NCI-H2196 treated with DMSO at 0.1 percent for 48 hours (cell line): Measurements from ENCODE around the gene KIF17.

Source experiments
- DNase-seq: peaks from one replicate; lab custom pipeline; 2025; ENCODE audit not compliant: unreplicated experiment; lab: John Stamatoyannopoulos, UW

Gene KIF17

DNA sequence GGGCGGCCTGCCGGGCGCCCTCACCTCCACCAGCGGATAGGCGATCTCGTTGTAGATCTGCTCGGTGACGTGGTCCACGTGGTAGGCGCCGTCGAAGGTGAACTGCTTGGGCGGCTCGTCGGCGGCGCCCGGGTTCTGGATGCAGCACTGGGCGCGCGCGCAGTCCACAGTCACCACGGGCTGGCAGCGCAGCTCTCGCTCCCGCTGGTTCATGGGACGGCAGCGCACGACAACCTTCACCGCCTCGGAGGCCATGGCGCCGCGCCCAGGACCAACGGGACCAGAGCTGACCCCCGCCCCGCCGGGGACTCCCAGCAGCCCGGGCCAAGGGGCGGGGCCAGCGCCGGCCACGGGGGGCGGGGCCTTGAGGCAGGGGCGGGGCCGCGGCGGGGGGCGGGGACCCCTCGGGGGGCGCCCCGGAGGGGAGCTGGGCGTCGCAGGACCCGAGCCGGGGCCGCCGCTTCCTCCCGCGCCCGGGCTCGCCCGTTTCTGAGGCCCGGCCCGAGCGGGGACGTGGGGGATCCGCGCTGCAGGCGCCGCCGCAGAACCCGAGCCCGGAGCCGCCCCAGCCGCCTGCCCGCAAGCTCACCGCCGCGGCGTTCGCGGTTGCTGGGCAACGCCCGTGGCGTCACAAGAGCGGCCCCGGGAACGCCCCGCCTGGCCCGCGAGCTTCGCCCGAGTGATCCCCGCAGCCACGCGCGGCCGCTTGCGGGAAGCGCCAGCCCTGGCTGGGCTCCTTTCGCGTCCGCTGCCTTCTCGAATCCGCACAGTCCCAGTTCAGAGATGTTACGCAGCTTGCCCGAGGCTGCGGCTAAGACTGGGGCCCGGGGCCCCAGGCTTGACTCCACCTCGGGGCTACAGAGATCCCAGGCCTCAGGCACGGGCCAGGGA is at the start of gene KIF17:
Gene KIF17, minus strand, starts transcription at position 556 of the 891 bp plus-strand sequence. Its CDS starts 301 bp downstream, at position 255.
- peak; percentile 25 for DNase-seq

DNA sequence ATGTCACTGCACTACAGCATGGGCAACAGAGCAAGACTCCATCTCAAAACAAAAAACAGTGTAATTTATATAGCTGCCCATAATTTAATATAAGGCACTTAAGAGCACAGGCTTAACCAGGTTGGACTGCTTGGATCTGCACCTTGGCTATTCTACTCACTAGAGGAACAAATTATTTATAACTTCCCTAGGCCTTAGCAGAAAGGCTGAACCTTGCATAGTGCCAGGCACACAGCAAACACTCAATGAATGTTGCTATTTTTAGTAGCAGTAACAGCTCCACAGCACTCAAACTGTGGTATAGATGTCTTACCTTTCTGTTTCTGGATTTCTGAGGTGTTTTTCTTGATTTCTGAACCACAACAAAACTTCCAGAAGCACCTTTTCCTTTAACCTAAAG is 49.5 kb upstream of the KIF17 start:
- DNase-seq = no peak

DNA sequence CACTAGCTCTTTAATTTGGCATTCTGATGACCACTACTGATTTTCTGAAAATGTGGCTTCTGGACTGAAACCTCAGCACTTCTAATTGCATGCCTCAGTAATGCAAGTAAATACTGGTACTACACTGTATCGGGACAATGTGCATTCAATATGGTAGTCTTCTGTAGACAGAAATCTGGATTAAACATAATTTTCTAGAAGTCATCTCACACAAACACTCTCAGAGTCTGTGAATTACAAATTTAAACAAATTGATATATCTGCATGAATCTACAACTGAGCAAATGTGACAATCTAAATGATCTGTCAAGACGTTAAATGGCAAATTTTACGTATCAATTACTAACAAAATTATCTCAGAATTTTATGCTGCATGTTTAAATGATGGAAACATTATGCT is 45.6 kb upstream of the KIF17 start:
- no peak for DNase-seq

- DNase-seq = no peak
These were observed 42.5 kb upstream of the KIF17 start for GRCh38 chr1:20760322-20760721.

- DNase-seq = no peak
These were observed 35.8 kb upstream of the KIF17 start for GRCh38 chr1:20753589-20753988.

- no peak for DNase-seq
These were observed 33.7 kb upstream of the KIF17 start for GRCh38 chr1:20751462-20751990.

DNA sequence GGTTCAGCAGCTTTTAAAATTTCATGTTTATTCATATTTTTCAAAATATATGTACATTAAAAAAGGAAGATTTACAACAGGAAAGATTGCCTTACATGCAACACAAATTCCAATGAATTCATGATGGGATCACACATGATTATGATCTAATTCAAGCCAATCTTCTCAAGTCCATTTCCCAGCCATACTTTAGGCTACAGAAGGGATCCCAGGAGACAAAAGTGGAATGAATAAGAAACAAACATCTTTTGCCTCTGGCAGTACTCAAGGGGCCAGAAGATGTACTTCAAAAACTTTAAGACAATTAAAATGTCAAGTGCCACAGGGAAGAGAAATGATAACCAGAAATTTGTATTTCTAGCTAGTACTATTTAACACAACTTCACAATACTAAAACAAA is 24.9 kb upstream of the KIF17 start:
- DNase-seq = no peak

DNA sequence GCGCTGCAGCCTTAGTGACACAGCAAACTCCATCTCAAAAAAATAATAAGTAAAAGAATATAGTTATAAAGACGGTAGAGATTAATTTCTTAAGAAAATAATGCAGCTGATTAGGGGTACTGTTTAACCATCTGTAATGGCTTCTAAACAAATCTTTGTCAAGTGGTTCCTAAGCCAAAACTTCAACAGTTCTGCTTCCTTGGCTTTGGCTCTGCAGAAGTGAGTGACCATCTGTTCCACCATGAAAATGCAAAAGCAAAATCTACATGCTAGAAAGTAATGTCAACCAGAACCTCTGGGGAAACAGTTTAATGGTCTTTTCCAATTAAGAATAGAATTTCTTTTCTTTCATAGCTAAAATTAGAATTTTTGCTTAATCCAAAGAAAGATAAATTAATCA is 23.0 kb upstream of the KIF17 start:
- no peak for DNase-seq

DNA sequence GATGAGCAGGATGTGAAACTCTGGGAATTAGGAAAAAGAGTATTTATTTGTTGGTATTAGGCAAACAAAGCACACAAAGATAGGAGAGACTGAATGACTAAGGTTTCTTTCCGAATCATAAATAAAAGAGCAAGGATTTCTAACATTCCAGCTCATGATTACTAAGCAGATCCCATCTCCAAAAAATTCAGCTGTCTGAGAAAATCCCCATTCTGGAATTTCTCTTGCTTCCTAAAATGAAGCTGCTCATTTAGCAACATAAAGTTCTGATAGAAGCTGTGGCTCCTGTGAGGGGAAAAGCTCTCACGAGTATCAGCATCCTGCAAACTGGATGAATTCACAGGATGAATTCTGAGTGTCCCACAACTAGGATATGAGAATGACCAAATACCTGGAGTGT is 21.4 kb upstream of the KIF17 start:
- DNase-seq = no peak

- no peak for DNase-seq
These were observed 17.8 kb upstream of the KIF17 start for GRCh38 chr1:20735581-20736111.

DNA sequence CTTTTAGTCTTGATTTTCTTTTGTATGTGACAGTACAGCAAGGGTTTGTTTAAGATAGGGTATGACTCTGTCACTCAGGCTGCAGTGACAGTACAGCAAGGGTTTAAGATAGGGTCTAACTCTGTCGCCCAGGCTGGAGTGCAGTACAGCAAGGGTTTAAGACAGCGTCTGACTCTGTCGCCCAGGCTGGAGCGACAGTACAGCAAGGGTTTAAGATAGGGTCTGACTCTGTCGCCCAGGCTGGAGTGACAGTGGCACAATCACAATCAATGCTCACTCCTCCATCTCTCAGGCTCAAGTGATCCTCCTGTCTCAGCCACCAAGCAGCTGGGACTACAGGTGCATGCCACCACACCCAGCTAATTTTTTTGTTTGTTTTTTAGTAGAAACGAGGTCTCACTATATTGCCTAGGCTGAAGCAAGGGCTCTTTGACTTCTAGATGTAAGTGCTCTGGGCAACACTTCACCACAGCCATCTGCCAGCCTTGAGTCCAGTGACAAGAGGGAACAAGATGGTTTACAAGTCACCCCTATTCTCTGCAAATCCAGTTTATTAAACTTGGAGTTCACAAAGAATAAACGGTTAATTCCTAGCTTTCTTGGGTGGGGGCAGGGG is 15.7 kb upstream of the KIF17 start:
- DNase-seq = no peak

GRCh38 chr1:20732588-20733359 is 15.0 kb upstream of the KIF17 start, which contains the start of gene SH2D5:
Gene SH2D5, minus strand, starts transcription at chr1:20732703. Its CDS starts 4,659 bp downstream, at chr1:20728044.
- DNase-seq = peak; percentile 65

- peak; percentile 35 for DNase-seq
These were observed 14.3 kb upstream of the KIF17 start for GRCh38 chr1:20732071-20732587.

- no peak for DNase-seq
These were observed 13.5 kb upstream of the KIF17 start for GRCh38 chr1:20731057-20731991.

DNA sequence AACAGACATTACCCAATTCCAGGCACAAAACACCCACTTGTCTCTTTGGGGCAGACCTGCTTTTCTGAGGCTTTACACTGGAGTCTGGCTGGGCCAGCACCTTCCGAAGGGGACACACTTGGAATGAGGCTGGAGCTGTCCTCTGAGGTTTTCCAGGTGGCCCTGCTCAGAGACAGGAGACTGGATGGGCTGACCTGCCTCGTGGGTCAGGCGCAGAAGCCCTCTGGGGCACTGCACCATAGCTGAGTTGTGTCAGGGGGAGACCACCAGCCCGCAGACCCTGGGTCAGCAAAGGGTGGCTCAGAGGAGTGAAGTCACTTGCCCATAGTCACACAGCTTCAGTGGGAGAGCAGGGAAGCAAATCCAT is 12.9 kb upstream of the KIF17 start:
- no peak for DNase-seq

- no peak for DNase-seq
These were observed 12.3 kb upstream of the KIF17 start for GRCh38 chr1:20729990-20730689.

GRCh38 chr1:20729155-20729931 is 11.5 kb upstream of the KIF17 start:
- DNase-seq = no peak

- no peak for DNase-seq
These were observed 10.8 kb upstream of the KIF17 start for GRCh38 chr1:20728371-20729154.
